Measurements from ENCODE around the gene TMEM178B.

DNA sequence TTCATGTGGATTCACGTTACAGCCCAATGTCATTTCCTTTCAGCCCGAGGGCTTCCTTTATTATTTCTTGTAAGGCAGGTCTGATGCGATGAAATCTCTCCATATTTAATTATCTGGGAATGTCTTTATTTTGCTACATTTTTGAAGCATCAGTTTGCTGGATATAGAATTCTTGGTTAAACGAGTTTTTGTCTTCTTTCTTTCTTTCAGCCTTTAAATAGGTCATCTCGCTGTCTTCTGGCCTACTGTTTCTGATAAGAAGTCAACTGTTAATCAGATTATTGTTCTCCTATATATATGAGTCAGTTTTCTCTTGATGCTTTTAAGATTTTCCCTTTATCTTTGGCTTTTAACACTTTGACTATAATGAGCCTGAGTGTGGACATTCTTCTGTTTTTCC lies 184.7 kb downstream of the TMEM178B start:
- TF ChIP-seq, protein P1, sequence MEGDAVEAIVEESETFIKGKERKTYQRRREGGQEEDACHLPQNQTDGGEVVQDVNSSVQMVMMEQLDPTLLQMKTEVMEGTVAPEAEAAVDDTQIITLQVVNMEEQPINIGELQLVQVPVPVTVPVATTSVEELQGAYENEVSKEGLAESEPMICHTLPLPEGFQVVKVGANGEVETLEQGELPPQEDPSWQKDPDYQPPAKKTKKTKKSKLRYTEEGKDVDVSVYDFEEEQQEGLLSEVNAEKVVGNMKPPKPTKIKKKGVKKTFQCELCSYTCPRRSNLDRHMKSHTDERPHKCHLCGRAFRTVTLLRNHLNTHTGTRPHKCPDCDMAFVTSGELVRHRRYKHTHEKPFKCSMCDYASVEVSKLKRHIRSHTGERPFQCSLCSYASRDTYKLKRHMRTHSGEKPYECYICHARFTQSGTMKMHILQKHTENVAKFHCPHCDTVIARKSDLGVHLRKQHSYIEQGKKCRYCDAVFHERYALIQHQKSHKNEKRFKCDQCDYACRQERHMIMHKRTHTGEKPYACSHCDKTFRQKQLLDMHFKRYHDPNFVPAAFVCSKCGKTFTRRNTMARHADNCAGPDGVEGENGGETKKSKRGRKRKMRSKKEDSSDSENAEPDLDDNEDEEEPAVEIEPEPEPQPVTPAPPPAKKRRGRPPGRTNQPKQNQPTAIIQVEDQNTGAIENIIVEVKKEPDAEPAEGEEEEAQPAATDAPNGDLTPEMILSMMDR (IDR thresholded peaks at IDR 0.05), result no peak
- TF ChIP-seq REST (IDR thresholded peaks at IDR 0.05; ENCODE audit: insufficient read depth in 1 of 2, low read depth in 2 of 2, low read length in 1 of 2), result no peak
- TF ChIP-seq POLR2AphosphoS5 (IDR thresholded peaks at IDR 0.05; ENCODE audit: low read depth, low read length), result no peak
- TF ChIP-seq TCF7L2 (IDR thresholded peaks at IDR 0.05; ENCODE audit: low read depth, low read length), result no peak
- no peak for TF ChIP-seq SIN3A (IDR thresholded peaks at IDR 0.05; ENCODE audit: borderline replicate concordance, insufficient read depth, low read depth, low read length)

Measured in Panc1 (cell line).